SK-N-MC (cell line): Measurements from ENCODE around the gene EXD3.

Source experiments
- EZH2 ChIP-seq: fragments of 200-600 bp; sonication (generic); IDR thresholded peaks from one replicate; pipeline ENCODE4 v1.6.1; 2017; ENCODE audit warnings: antibody characterized with exemption
- FOXP2 ChIP-seq: optimal IDR thresholded peaks from 2 replicates; pipeline ENCODE3; 2011; ENCODE audit warnings: mild to moderate bottlenecking, moderate library complexity; ENCODE audit not compliant: insufficient read depth; ENCODE audit errors: extremely low read length, control extremely low read depth
- POLR2AphosphoS5 ChIP-seq: IDR thresholded peaks from 2 replicates; pipeline ENCODE4 v1.6.1; 2012; ENCODE audit warnings: mild to moderate bottlenecking, low read depth, low read length, borderline replicate concordance

GRCh38 chr9:137317021-137317717 is 105.8 kb downstream of the EXD3 start:
- no peak for TF ChIP-seq EZH2
- TF ChIP-seq POLR2AphosphoS5: no peak
- TF ChIP-seq FOXP2: no peak
